Neuronal stem cell (in vitro differentiated cells): ENCODE data around the gene ZNF367.
"Not testable (repeated sequence)": the region's sequence is repeated elsewhere in the genome, so short reads cannot be mapped to it uniquely, and the experiment has no call there.

Source experiments
- DNase-seq: peaks from one replicate; pipeline ENCODE4 v3.0.0-alpha.2; 2013; ENCODE audit warnings: low spot score
- H2AFZ ChIP-seq: one replicate; pipeline ENCODE4 v1.6.1; 2013; ENCODE audit warnings: mild to moderate bottlenecking, low read length, inconsistent platforms
- H2AK5ac ChIP-seq: 2 replicates; pipeline ENCODE4 v1.6.1; 2013; ENCODE audit warnings: low read depth, mild to moderate bottlenecking, inconsistent platforms, low read length, moderate library complexity, mixed read lengths
- H2BK120ac ChIP-seq: 2 replicates; pipeline ENCODE4 v1.6.1; 2013; ENCODE audit warnings: low read depth, mild to moderate bottlenecking, inconsistent platforms, low read length, moderate library complexity, mixed read lengths
- H2BK12ac ChIP-seq: one replicate; pipeline ENCODE4 v1.6.1; 2013; ENCODE audit warnings: low read length, inconsistent platforms
- H2BK15ac ChIP-seq: 2 replicates; pipeline ENCODE4 v1.6.1; 2013; ENCODE audit warnings: mild to moderate bottlenecking, low read length, inconsistent platforms, mixed read lengths
- H2BK5ac ChIP-seq: one replicate; pipeline ENCODE4 v1.6.1; 2013; ENCODE audit warnings: inconsistent platforms, mild to moderate bottlenecking, low read length, moderate library complexity
- H3K14ac ChIP-seq: one replicate; pipeline ENCODE4 v1.6.1; 2013; ENCODE audit warnings: low read length, inconsistent platforms
- H3K18ac ChIP-seq: 2 replicates; pipeline ENCODE4 v1.6.1; 2013; ENCODE audit warnings: low read length, inconsistent platforms
- H3K23ac ChIP-seq: 2 replicates; pipeline ENCODE4 v1.6.1; 2013; ENCODE audit warnings: low read depth, mild to moderate bottlenecking, mixed read lengths, low read length, inconsistent platforms; ENCODE audit not compliant: poor library complexity
- H3K27ac ChIP-seq: replicated peaks from 3 replicates; pipeline ENCODE4 v1.5.1; 2013; ENCODE audit warnings: low read length, inconsistent platforms
- H3K27me3 ChIP-seq, 3 experiments: 2 replicates each; pipeline ENCODE4 v1.6.1; 2013; ENCODE audit warnings: low read length in 3 of 3, mild to moderate bottlenecking in 2 of 3, inconsistent platforms in 1 of 3, low read depth in 1 of 3, mixed read lengths in 1 of 3, moderate library complexity in 1 of 3; ENCODE audit not compliant: control insufficient read depth in 3 of 3, insufficient read depth in 3 of 3
- H3K36me3 ChIP-seq, 2 donors: replicated peaks in 1 of 2; 2 replicates each; pipeline ENCODE4 v1.6.1; 2013; ENCODE audit warnings: low read length in 2 of 2; ENCODE audit not compliant: control insufficient read depth in 2 of 2, insufficient read depth in 2 of 2
- H3K4ac ChIP-seq: 2 replicates; pipeline ENCODE4 v1.6.1; 2013; ENCODE audit warnings: inconsistent platforms, mild to moderate bottlenecking, low read length, moderate library complexity
- H3K4me1 ChIP-seq, 2 donors: 1 replicate in 1 of 2; 2 replicates in 1 of 2; pipeline ENCODE4 v1.6.1; 2013; ENCODE audit warnings: low read length in 2 of 2, low read depth in 1 of 2; ENCODE audit not compliant: control insufficient read depth in 2 of 2, insufficient read depth in 1 of 2
- H3K4me2 ChIP-seq: one replicate; pipeline ENCODE4 v1.6.1; 2013; ENCODE audit warnings: mild to moderate bottlenecking, low read length, inconsistent platforms; ENCODE audit not compliant: insufficient read depth, poor library complexity, severe bottlenecking
- H3K4me3 ChIP-seq, 2 donors: 2 replicates each; pipeline ENCODE4 v1.5.1; 2013; ENCODE audit warnings: low read length in 2 of 2, mild to moderate bottlenecking in 2 of 2, inconsistent platforms in 1 of 2, moderate library complexity in 1 of 2
- H3K79me1 ChIP-seq: one replicate; pipeline ENCODE4 v1.6.1; 2013; ENCODE audit warnings: low read depth, mild to moderate bottlenecking, inconsistent platforms, low read length, moderate library complexity
- H3K9ac ChIP-seq: one replicate; pipeline ENCODE4 v1.6.1; 2013; ENCODE audit warnings: mild to moderate bottlenecking, low read depth, low read length, inconsistent platforms; ENCODE audit not compliant: poor library complexity
- H3K9me3 ChIP-seq, 2 donors: replicated peaks in 1 of 2; 2 replicates each; pipeline versions ENCODE3 to v1.6.1; 2013; ENCODE audit warnings: low read length in 2 of 2, mild to moderate bottlenecking in 2 of 2, inconsistent platforms in 1 of 2, low read depth in 1 of 2, mixed read lengths in 1 of 2, moderate library complexity in 1 of 2; ENCODE audit not compliant: control insufficient read depth in 2 of 2, insufficient read depth in 1 of 2
- H4K8ac ChIP-seq: one replicate; pipeline ENCODE4 v1.6.1; 2013; ENCODE audit warnings: low read depth, mild to moderate bottlenecking, inconsistent platforms, low read length, moderate library complexity
- H4K91ac ChIP-seq: one replicate; pipeline ENCODE4 v1.6.1; 2013; ENCODE audit warnings: low read length, low read depth, mild to moderate bottlenecking, inconsistent platforms; ENCODE audit not compliant: poor library complexity
- WGBS, 2 donors: extraction: QIAGEN DNeasy Blood & Tissue Kit; methylation state at CpG; one replicate each; pipeline ENCODE4 v1.1.7; 2013; ENCODE audit warnings: missing lambda C conversion rate in 2 of 2, mixed read lengths in 1 of 2; ENCODE audit not compliant: insufficient read length in 2 of 2, insufficient replicate concordance in 1 of 2; ENCODE audit errors: extremely low coverage in 2 of 2; 5-methylcytosine and 5-hydroxymethylcytosine counted together

The ZNF367 gene

GRCh38 chr9:96367943-96368342, 50.2 kb downstream of the ZNF367 start:
- Histone ChIP-seq H3K36me3 (peaks cover 0 to 25% of the 10 kb centered on the region in 2 donors), H3K23ac (no peak overlapping the region), H3K4me1 (no peaks in the 10 kb centered on the region), H2AK5ac (no peak overlapping the region), H2AFZ (no peak overlapping the region), H3K9me3 (peaks cover 3 to 11% of the 10 kb centered on the region in 2 donors), H2BK5ac (no peak overlapping the region), H3K4me3 (no peak overlapping the region), H3K18ac (no peak overlapping the region), H3K27me3 (no peaks in the 10 kb centered on the region), H3K27ac (no peak overlapping the region), H2BK15ac (no peak overlapping the region), H3K14ac (no peak overlapping the region), H4K91ac (no peak overlapping the region), H4K8ac (no peak overlapping the region), H3K4me2 (no peak overlapping the region), H3K4ac (no peak overlapping the region), H2BK12ac (no peak overlapping the region), H3K79me1 (peaks cover 2% of the 10 kb centered on the region), H2BK120ac (no peak overlapping the region), H3K9ac (no peak overlapping the region)
- no peak for DNase-seq
- no CpG with 5 or more reads among the region's 1 CpG for WGBS, 2 donors

- H3K27ac ChIP-seq: no peak overlapping the region
- H3K14ac ChIP-seq: no peak overlapping the region
- no peak overlapping the region for H2AFZ ChIP-seq
- H3K9ac ChIP-seq: no peak overlapping the region
- no peak overlapping the region for H3K18ac ChIP-seq
- no peak overlapping the region for H2AK5ac ChIP-seq
- WGBS, 2 donors: no CpG with 5 or more reads among the region's 9 CpGs
- no peak overlapping the region for H4K91ac ChIP-seq
- H3K27me3 ChIP-seq: no peaks in the 10 kb centered on the region
- H3K36me3 ChIP-seq: peaks cover 0 to 46% of the 10 kb centered on the region in 2 donors
- no peak overlapping the region for H4K8ac ChIP-seq
- DNase-seq: no peak
- H3K4me2 ChIP-seq: no peak overlapping the region
- no peak overlapping the region for H3K4me3 ChIP-seq
- H2BK5ac ChIP-seq: no peak overlapping the region
- no peaks in the 10 kb centered on the region for H3K4me1 ChIP-seq
- no peak overlapping the region for H3K4ac ChIP-seq
- no peak overlapping the region for H2BK12ac ChIP-seq
- H3K23ac ChIP-seq: no peak overlapping the region
- H2BK15ac ChIP-seq: no peak overlapping the region
- H2BK120ac ChIP-seq: no peak overlapping the region
- no peaks in the 10 kb centered on the region for H3K79me1 ChIP-seq
- H3K9me3 ChIP-seq: peaks cover 0 to 4% of the 10 kb centered on the region in 2 donors
Measured at GRCh38 chr9:96363175-96363967, 54.8 kb downstream of the ZNF367 start.

- not testable (repeated sequence) for H3K4me3 ChIP-seq, H2AK5ac ChIP-seq, H3K27me3 ChIP-seq
Measured at GRCh38 chr9:96362119-96362518, 56.1 kb downstream of the ZNF367 start.

GRCh38 chr9:96361668-96362067, 56.5 kb downstream of the ZNF367 start:
- H2AFZ ChIP-seq: no peak overlapping the region
- no peak overlapping the region for H4K8ac ChIP-seq
- no peak overlapping the region for H2BK15ac ChIP-seq
- H2AK5ac ChIP-seq: no peak overlapping the region
- DNase-seq: no peak
- H3K4me2 ChIP-seq: no peak overlapping the region
- no peak overlapping the region for H3K14ac ChIP-seq
- H3K9me3 ChIP-seq: peaks cover 0 to 4% of the 10 kb centered on the region in 2 donors
- no peaks in the 10 kb centered on the region for H3K79me1 ChIP-seq
- no peak overlapping the region for H3K18ac ChIP-seq
- no peaks in the 10 kb centered on the region for H3K4me1 ChIP-seq
- H2BK5ac ChIP-seq: no peak overlapping the region
- H2BK120ac ChIP-seq: no peak overlapping the region
- no peak overlapping the region for H3K27ac ChIP-seq
- H3K4ac ChIP-seq: no peak overlapping the region
- H2BK12ac ChIP-seq: no peak overlapping the region
- no peaks in the 10 kb centered on the region for H3K27me3 ChIP-seq
- peaks cover 0 to 44% of the 10 kb centered on the region in 2 donors for H3K36me3 ChIP-seq
- H3K9ac ChIP-seq: no peak overlapping the region
- no peak overlapping the region for H4K91ac ChIP-seq
- no peak overlapping the region for H3K4me3 ChIP-seq
- WGBS, 2 donors: no CpG with 5 or more reads among the region's 6 CpGs
- no peak overlapping the region for H3K23ac ChIP-seq

More at GRCh38 chr9:96362119-96362518, 56.1 kb downstream of the ZNF367 start:
- not testable (repeated sequence) for H2BK120ac ChIP-seq, H2BK12ac ChIP-seq, H2AFZ ChIP-seq, H4K8ac ChIP-seq, H3K79me1 ChIP-seq, H3K4me2 ChIP-seq, H3K9me3 ChIP-seq, H3K18ac ChIP-seq, H3K9ac ChIP-seq, DNase-seq, H4K91ac ChIP-seq, H2BK5ac ChIP-seq, H3K4me1 ChIP-seq, H3K4ac ChIP-seq, H3K27ac ChIP-seq, H2BK15ac ChIP-seq, H3K23ac ChIP-seq, H3K14ac ChIP-seq
- WGBS, 2 donors: no CpG with 5 or more reads among the region's 6 CpGs
- H3K36me3 ChIP-seq: peaks cover 0 to 45% of the 10 kb centered on the region in 2 donors
